Common myeloid progenitor, CD34-positive (primary cell): Measurements from ENCODE around the gene NAB2.
A peak's percentile ranks its signal among the peaks of the same experiment; 100 is the strongest.

ENCODE experiments used
- CTCF ChIA-PET: fragments of 350-600 bp; sonication (Branson Sonifier 250); formaldehyde crosslinking; loops from one replicate; lab custom pipeline; 2021; ENCODE audit warnings: antibody characterized with exemption; lab: Charles Lee
- POLR2A ChIA-PET: fragments of 350-600 bp; sonication (Branson Sonifier 250); formaldehyde crosslinking; loops from one replicate; lab custom pipeline; 2021; ENCODE audit warnings: antibody characterized with exemption; lab: Charles Lee
- DNase-seq, 3 donors: peaks; one replicate each; pipeline versions ENCODE4 v3.0.0 to v3.0.0-alpha.2; 2013
- H3K27ac ChIP-seq, 2 experiments: 1 replicate in 1 of 2; 2 replicates in 1 of 2; pipeline ENCODE4 v1.7.0; 2013; ENCODE audit warnings: inconsistent platforms in 2 of 2, low read length in 2 of 2, mild to moderate bottlenecking in 2 of 2, low read depth in 1 of 2, moderate library complexity in 1 of 2; ENCODE audit not compliant: severe bottlenecking in 2 of 2, insufficient read depth in 1 of 2, poor library complexity in 1 of 2
- H3K27me3 ChIP-seq, 5 experiments: replicated peaks in 2 of 5; 1 replicate in 3 of 5; 2 replicates in 2 of 5; pipeline versions ENCODE4 v1.6.1 to v1.7.0; 2013; ENCODE audit warnings: low read length in 4 of 5, mild to moderate bottlenecking in 2 of 5, moderate library complexity in 2 of 5, inconsistent platforms in 1 of 5; ENCODE audit not compliant: insufficient read depth in 5 of 5, control insufficient read depth in 4 of 5
- H3K36me3 ChIP-seq, 4 experiments: 1 replicate in 2 of 4; 2 replicates in 2 of 4; pipeline versions ENCODE4 v1.6.1 to v1.7.0; 2013; ENCODE audit warnings: low read length in 3 of 4, control low read depth in 1 of 4, mild to moderate bottlenecking in 1 of 4; ENCODE audit not compliant: control insufficient read depth in 4 of 4, insufficient read depth in 4 of 4
- H3K4me1 ChIP-seq, 4 experiments: 1 replicate in 3 of 4; 2 replicates in 1 of 4; pipeline versions ENCODE4 v1.6.1 to v1.7.1; 2013; ENCODE audit warnings: low read length in 3 of 4, mild to moderate bottlenecking in 3 of 4, control low read depth in 1 of 4, inconsistent platforms in 1 of 4, moderate library complexity in 1 of 4; ENCODE audit not compliant: control insufficient read depth in 4 of 4, insufficient read depth in 4 of 4; ENCODE audit errors: control extremely low read depth in 1 of 4
- H3K4me3 ChIP-seq, 7 experiments: 1 replicate in 4 of 7; 2 replicates in 3 of 7; pipeline versions ENCODE4 v1.5.1 to v1.7.0; 2013; ENCODE audit warnings: mild to moderate bottlenecking in 7 of 7, low read length in 6 of 7, moderate library complexity in 6 of 7, inconsistent platforms in 2 of 7, low read depth in 2 of 7, control low read depth in 1 of 7; ENCODE audit not compliant: insufficient read depth in 4 of 7, control insufficient read depth in 1 of 7; ENCODE audit errors: extremely low read depth in 1 of 7
- H3K9me3 ChIP-seq, 5 experiments: 1 replicate in 4 of 5; 2 replicates in 1 of 5; pipeline versions ENCODE4 v1.6.1 to v1.7.1; 2013; ENCODE audit warnings: low read length in 4 of 5, mild to moderate bottlenecking in 2 of 5, inconsistent platforms in 1 of 5, low read depth in 1 of 5, moderate library complexity in 1 of 5; ENCODE audit not compliant: control insufficient read depth in 4 of 5, insufficient read depth in 2 of 5; ENCODE audit errors: control extremely low read depth in 1 of 5
- WGBS: methylation state at CpG from one replicate; pipeline ENCODE4 v1.1.5; 2013; ENCODE audit not compliant: insufficient coverage; 5-methylcytosine and 5-hydroxymethylcytosine counted together

The NAB2 gene

DNA sequence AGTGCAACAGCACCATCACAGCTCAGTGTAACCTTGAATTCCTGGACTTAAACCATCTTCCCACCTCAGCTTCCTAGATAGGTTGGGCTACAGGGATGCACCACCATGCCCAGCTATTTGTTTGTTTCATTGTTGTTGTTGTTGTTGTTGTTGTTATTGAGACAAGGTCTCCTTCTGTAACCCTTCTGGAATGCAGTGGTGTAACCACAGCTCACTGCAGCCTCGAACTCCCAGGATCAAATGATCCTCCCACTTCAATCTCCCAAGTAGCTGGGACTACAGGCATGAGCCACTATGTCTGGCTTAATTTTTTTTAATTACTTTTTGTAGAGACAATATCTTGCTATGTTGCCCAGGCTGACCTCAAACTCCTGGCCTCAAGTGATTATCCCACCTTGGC lies 9.1 kb upstream of the NAB2 start:
- Histone ChIP-seq H3K4me1 (peaks cover 7 to 27% (median 22%) of the 10 kb centered on the region in 4 experiments), H3K9me3 (no peaks in the 10 kb centered on the region), H3K27ac (peak overlapping the region in 1 of 2 experiments; percentile 85), H3K27me3 (no peaks in the 10 kb centered on the region), H3K36me3 (peaks cover 0 to 2% (median under 1%) of the 10 kb centered on the region in 4 experiments), H3K4me3 (peak overlapping the region in 3 of 7 experiments; percentile 50 to 56 (median 53))
- no peak for DNase-seq
- CTCF ChIA-PET, result interaction anchor here (2.2 to 29.8 kb wide), 4 partner anchors 9 to 44 kb away, joined by 9 to 835 read pairs (median 24); partner anchors contain the start of genes NAB2 and STAT6
- WGBS, result no CpG with 5 or more reads among the region's 1 CpG
- POLR2A ChIA-PET, result interaction anchor here (0.6 to 4.8 kb wide), 3 partner anchors 9 to 443 kb away, joined by 3 to 45 read pairs (median 15); partner anchors contain the start of genes NAB2 and STAT6

DNA sequence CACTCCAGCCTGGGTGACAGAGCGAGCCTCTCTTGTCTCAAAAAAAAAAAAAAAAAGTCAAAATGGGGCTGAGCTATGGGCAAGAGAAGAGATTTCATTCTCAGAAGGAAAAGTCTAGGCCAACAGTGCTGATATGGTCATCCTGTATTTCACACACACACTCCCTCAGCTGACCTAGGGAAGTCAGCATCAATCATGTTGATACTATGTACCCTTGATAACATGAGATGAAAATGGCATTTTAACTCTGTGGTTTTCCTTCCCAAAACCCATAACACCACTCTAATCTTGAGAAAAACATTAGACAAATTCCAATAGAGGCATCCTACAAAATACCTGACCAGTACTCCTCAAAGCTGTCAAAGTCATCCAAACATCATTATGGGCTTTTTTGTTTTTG lies 8.1 kb upstream of the NAB2 start:
- Histone ChIP-seq H3K36me3 (peaks cover 0 to 2% (median under 1%) of the 10 kb centered on the region in 4 experiments), H3K4me1 (peaks cover 7 to 31% (median 25%) of the 10 kb centered on the region in 4 experiments), H3K27ac (peak overlapping the region in 1 of 2 experiments; percentile 85), H3K4me3 (no peak overlapping the region), H3K9me3 (no peaks in the 10 kb centered on the region), H3K27me3 (no peaks in the 10 kb centered on the region)
- ChIA-PET CTCF (interaction anchor here (0.6 to 29.8 kb wide), 4 partner anchors 12 to 89 kb away, joined by 3 to 835 read pairs (median 20); partner anchors contain the start of genes NAB2 and STAT6), POLR2A (interaction anchor here (3.0 kb wide), 1 partner anchor 31 kb away, joined by 15 read pairs; the partner anchor contains the start of gene STAT6)
- DNase-seq, result no peak
- WGBS, result no CpG with 5 or more reads among the region's 1 CpG

DNA sequence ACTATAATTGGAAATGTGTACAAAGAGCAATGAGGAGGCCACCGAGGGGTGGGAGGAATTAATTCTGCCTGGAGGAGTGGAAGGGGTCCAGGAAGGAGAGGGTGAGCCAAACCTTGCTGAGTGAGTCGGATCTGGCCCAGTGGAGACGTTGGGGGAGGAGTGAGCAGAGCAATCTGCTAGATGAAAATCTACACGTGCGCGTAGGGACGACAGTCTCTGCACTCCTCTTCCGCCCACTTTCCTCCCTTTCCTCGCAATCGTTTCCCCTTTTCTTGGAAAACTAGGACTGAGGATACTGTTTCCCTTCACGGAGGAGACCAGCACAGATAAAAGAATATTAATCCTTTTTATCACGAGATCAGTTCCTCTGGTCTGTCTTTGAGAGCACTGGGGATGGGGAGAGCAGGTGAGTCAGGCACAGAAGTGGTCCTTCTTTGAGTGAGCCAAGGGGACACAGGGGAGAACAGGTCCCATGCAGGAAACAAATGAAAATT lies 2.9 kb upstream of the NAB2 start:
- H3K9me3 ChIP-seq, result no peaks in the 10 kb centered on the region
- ChIA-PET POLR2A (interaction anchor here (5.1 kb wide), 1 partner anchor 8 kb away, joined by 45 read pairs; the partner anchor contains the start of gene NEMP1), CTCF (interaction anchor here (1.7 to 29.8 kb wide), 4 partner anchors 12 to 26 kb away, joined by 5 to 835 read pairs (median 426); partner anchors contain the start of genes NAB2, NEMP1 and STAT6)
- peaks cover 0 to 5% (median 2%) of the 10 kb centered on the region in 4 experiments for H3K36me3 ChIP-seq
- peaks cover 3 to 40% (median 34%) of the 10 kb centered on the region in 4 experiments for H3K4me1 ChIP-seq
- peak overlapping the region; percentile 95 to 99 for H3K27ac ChIP-seq
- H3K4me3 ChIP-seq, result peak overlapping the region; percentile 65 to 97 (median 85)
- WGBS, result 9% methylated on average over 10 of the region's 12 CpGs
- no peaks in the 10 kb centered on the region for H3K27me3 ChIP-seq
- DNase-seq, result peak in 2 of 3 donors; percentile 27 to 39

DNA sequence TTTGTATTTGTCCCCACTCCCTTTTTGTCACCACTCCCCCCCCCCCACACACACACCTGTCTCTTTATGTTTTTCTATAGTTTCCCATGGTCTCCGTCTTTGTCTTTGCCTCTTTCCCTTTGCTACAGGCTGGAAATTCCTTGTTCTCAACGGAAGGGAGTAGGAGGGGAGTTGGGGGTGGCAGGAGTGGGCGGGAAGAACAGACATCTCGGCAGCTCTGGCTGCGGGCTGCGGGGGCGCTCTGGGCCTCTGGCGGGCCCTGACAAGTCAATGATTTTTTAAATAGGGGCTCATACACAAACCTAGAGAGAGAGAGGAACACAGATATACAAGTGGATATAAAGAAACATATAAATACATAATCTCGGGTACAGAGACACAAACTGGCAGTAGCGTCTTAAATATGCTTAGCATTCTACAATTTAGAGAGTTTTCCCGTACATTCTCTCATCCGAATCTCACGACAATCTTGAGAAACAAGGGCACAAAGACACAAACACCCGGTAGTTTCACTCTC lies 2.4 kb upstream of the NAB2 start:
- ChIA-PET POLR2A (interaction anchor here (3.7 to 5.1 kb wide), 2 partner anchors 9 to 25 kb away, joined by 42 to 45 read pairs; partner anchors contain the start of genes NEMP1 and STAT6), CTCF (interaction anchor here (1.7 to 27.7 kb wide), 3 partner anchors 11 to 25 kb away, joined by 5 to 835 read pairs (median 17); partner anchors contain the start of genes NEMP1 and STAT6)
- Histone ChIP-seq H3K27me3 (no peaks in the 10 kb centered on the region), H3K4me1 (peaks cover 3 to 40% (median 34%) of the 10 kb centered on the region in 4 experiments), H3K4me3 (peak overlapping the region; percentile 65 to 97 (median 85)), H3K9me3 (no peaks in the 10 kb centered on the region), H3K27ac (peak overlapping the region; percentile 95 to 99), H3K36me3 (peaks cover 0 to 10% (median 4%) of the 10 kb centered on the region in 4 experiments)
- 0% methylated on average over 6 of the region's 14 CpGs for WGBS
- peak; percentile 58 to 71 (median 65) for DNase-seq

DNA sequence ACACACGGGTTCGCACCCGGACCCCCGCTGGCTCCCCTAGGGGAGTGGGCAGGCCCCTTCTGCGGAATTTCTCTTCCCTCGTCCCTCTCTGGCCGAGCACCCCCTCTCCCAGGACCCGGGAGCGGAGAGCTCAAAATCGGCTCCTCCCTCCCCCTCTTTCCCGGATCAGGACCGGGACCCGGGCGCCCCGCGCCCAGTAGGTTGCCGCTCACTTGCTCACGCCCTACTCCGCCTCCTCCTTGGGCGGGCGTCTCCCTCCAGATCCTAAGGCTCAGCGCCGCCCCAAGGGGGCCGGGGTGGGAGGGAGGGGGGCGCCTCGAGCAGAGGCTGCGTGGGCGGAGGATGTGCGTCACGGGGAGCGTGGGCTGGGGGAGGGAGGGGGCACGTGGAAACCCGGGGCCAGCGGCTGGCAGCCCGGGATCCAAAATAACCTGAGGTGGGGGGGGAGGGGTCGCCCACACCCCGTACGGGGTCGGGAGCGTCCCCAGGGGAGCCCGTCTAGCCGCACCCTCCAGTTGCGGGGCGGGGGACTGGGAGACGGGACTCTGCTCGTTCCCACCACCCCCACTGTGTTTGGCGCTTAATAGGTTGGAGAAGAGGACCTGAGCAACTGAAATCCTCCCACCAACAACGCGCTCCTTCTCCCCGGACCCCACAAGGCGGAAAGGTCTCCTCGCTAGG lies 1.8 kb upstream of the NAB2 start:
- H3K36me3 ChIP-seq, result peaks cover 2 to 16% (median 9%) of the 10 kb centered on the region in 4 experiments
- no peaks in the 10 kb centered on the region for H3K9me3 ChIP-seq
- DNase-seq, result peak; percentile 89 to 95 (median 95)
- 0% methylated on average over 19 of the region's 52 CpGs for WGBS
- CTCF ChIA-PET, result interaction anchor here (1.2 to 27.7 kb wide), 5 partner anchors 11 to 36 kb away, joined by 3 to 835 read pairs (median 5); partner anchors contain the start of genes NEMP1 and STAT6
- POLR2A ChIA-PET, result interaction anchor here (0.9 to 5.1 kb wide), 7 partner anchors 9 to 434 kb away, joined by 3 to 45 read pairs (median 7); partner anchors contain the start of genes DDIT3, NEMP1 and STAT6
- H3K4me1 ChIP-seq, result peaks cover 3 to 40% (median 34%) of the 10 kb centered on the region in 4 experiments
- no peaks in the 10 kb centered on the region for H3K27me3 ChIP-seq
- H3K4me3 ChIP-seq, result peak overlapping the region; percentile 65 to 97 (median 85)
- peak overlapping the region; percentile 95 to 99 for H3K27ac ChIP-seq

DNA sequence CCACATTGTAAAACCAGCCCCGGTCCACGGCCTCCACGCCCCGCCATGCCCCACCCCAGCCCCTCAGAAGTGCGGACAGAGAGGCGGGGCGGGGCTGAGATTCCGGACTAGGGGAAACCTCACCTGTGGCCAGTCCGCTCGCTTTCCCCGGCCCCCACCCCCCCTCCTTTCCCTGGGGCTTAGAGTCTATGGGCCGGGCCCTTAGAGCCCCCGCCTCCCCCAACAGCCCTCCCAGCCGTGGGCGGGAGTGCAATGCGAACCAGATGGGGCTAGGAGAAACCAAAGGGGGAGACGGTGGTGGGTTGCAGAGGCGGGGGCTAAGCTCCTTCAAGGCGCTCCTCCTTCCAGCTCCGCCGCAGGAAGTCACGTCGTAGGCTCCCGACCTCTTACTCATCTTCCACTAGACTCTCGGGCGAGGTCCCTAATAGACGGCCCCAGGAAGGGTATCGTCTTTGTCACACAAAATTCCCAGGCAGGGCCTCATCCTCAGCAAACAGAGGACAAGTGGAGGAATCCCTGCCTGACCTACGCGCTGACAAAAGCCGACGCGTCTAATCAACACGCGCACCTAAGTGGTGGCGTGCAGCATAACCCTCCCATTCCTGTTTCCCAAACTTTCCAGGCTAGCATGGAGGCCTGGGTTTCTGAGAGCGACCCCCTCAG lies 1.1 kb upstream of the NAB2 start:
- Histone ChIP-seq H3K4me1 (peaks cover 3 to 40% (median 34%) of the 10 kb centered on the region in 4 experiments), H3K4me3 (peak overlapping the region; percentile 23 to 97 (median 84)), H3K27me3 (no peaks in the 10 kb centered on the region), H3K9me3 (no peaks in the 10 kb centered on the region), H3K36me3 (peaks cover 2 to 22% (median 15%) of the 10 kb centered on the region in 4 experiments), H3K27ac (peak overlapping the region; percentile 95 to 99)
- 0% methylated on average over 26 of the region's 37 CpGs for WGBS
- ChIA-PET POLR2A (interaction anchor here (0.9 to 5.1 kb wide), 7 partner anchors 10 to 433 kb away, joined by 3 to 45 read pairs (median 7); partner anchors contain the start of genes DDIT3, NEMP1 and STAT6), CTCF (interaction anchor here (0.6 to 27.7 kb wide), 6 partner anchors 10 to 36 kb away, joined by 3 to 835 read pairs (median 4); partner anchors contain the start of genes NEMP1 and STAT6)
- peak; percentile 89 to 96 (median 96) for DNase-seq
